OCI-LY1 (cell line): ENCODE data around the gene RAB11FIP3.

Experiments used
- H2AFZ ChIP-seq: fragments of 200-600 bp; sonication (generic), shearing (Covaris generic); 2 replicates; pipeline ENCODE4 v1.6.0; 2014; ENCODE audit warnings: antibody characterized with exemption, mild to moderate bottlenecking, low read length
- H3F3A ChIP-seq: fragments of 200-600 bp; sonication (generic), shearing (Covaris generic); 2 replicates; pipeline ENCODE4 v1.6.0; 2014; ENCODE audit warnings: mild to moderate bottlenecking, antibody characterized with exemption, low read length, moderate library complexity; ENCODE audit not compliant: insufficient read depth
- H3K27ac ChIP-seq: fragments of 200-600 bp; sonication (generic); 2 replicates; pipeline ENCODE4 v1.5.1; 2014; ENCODE audit warnings: low read length, mixed run types, mild to moderate bottlenecking, low read depth; ENCODE audit not compliant: poor library complexity, severe bottlenecking
- H3K27me3 ChIP-seq: fragments of 200-600 bp; sonication (generic); 2 replicates; pipeline ENCODE4 v1.6.0; 2014; ENCODE audit warnings: antibody characterized with exemption, mild to moderate bottlenecking, low read length, moderate library complexity; ENCODE audit not compliant: insufficient read depth
- H3K36me3 ChIP-seq: fragments of 200-600 bp; sonication (generic); 2 replicates; pipeline ENCODE4 v1.6.1; 2014; ENCODE audit warnings: mild to moderate bottlenecking, antibody characterized with exemption, low read length, moderate library complexity, mixed read lengths; ENCODE audit not compliant: insufficient read depth
- H3K4me1 ChIP-seq: fragments of 200-600 bp; sonication (generic); 2 replicates; pipeline ENCODE4 v1.5.1; 2014; ENCODE audit warnings: mild to moderate bottlenecking, low read length, moderate library complexity; ENCODE audit not compliant: insufficient read depth, severe bottlenecking
- H3K4me2 ChIP-seq: fragments of 200-600 bp; sonication (generic), shearing (Covaris generic); 2 replicates; pipeline ENCODE4 v1.6.1; 2014; ENCODE audit warnings: low read length
- H3K4me3 ChIP-seq: fragments of 200-600 bp; sonication (generic); 2 replicates; pipeline ENCODE4 v1.5.1; 2014; ENCODE audit warnings: low read length, low read depth, mild to moderate bottlenecking, mixed read lengths; ENCODE audit not compliant: poor library complexity, severe bottlenecking
- H3K79me2 ChIP-seq: fragments of 200-600 bp; shearing (Covaris generic); 2 replicates; pipeline ENCODE4 v1.6.1; 2016; ENCODE audit warnings: mixed run types, low read length, mixed read lengths; ENCODE audit not compliant: insufficient read depth
- H3K9ac ChIP-seq: fragments of 200-600 bp; sonication (generic), shearing (Covaris generic); 2 replicates; pipeline ENCODE4 v1.6.1; 2014; ENCODE audit warnings: mild to moderate bottlenecking, low read length, mixed read lengths
- H3K9me2 ChIP-seq: fragments of 200-600 bp; sonication (generic), shearing (Covaris generic); 2 replicates; pipeline ENCODE4 v1.6.1; 2014; ENCODE audit warnings: low read depth, mild to moderate bottlenecking, low read length, mixed read lengths
- H3K9me3 ChIP-seq: fragments of 200-600 bp; shearing (Covaris generic); 2 replicates; pipeline ENCODE4 v1.6.1; 2014; ENCODE audit warnings: low read length, mixed read lengths
- H4K20me1 ChIP-seq: fragments of 200-600 bp; sonication (generic), shearing (Covaris generic); 2 replicates; pipeline ENCODE4 v1.6.0; 2016; ENCODE audit warnings: mild to moderate bottlenecking, low read length; ENCODE audit not compliant: insufficient read depth
- EZH2 ChIP-seq: fragments of 200-600 bp; sonication (generic), shearing (Covaris generic); IDR thresholded peaks from 2 replicates; pipeline ENCODE4 v1.8.0; 2017; ENCODE audit warnings: borderline replicate concordance, mixed run types, mild to moderate bottlenecking, antibody characterized with exemption, low read length, moderate library complexity, mixed read lengths
- TF ChIP-seq, protein P1 (sequence below): fragments of 200-600 bp; sonication (generic), shearing (Covaris generic); IDR thresholded peaks from 2 replicates; pipeline ENCODE4 v1.5.1; 2017; ENCODE audit warnings: mild to moderate bottlenecking, antibody characterized with exemption, low read length, moderate library complexity, mixed read lengths

The RAB11FIP3 gene

DNA sequence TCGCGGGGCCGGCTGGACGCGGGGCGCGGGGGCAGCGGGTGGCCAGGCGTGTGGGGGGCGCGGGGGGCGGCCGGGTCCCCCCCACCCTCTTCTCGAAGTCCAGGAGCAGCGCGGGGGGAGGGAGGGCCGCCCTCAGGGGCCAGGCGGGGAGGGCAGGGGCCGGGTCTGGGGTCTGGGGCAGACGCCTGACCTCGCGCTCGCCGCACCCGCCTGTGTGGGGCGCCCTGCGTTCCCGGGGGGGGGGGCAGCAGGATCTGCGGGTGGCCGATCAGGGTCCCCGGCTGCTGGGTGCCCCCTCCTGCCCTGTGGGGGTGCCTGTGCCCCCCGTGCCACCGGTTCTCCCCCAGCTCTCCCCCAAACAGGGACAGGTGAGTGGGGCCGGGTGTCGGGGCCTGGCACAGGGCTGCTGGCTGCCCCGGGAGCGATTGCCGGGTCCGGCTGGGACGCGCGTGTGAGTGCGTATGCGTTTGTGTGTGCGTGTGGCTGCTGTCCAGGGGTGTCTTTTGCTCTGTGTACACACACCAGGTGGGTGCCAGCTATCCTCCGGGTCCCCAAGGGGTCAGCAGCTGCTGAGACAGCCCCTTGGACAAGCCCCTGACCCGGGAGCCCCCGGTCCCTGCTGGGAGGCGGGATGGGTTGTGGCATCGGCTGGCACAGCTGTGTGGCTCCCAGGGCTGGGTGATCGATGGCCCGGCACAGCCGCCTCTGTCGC, 135.4 kb downstream of the RAB11FIP3 start:
- Histone ChIP-seq H3K9me2 (no peaks in the 10 kb centered on the region), H3K79me2 (no peaks in the 10 kb centered on the region), H4K20me1 (no peaks in the 10 kb centered on the region), H3K27me3 (no peaks in the 10 kb centered on the region; the same call in 1 of the 2 replicates), H3K4me2 (no peak overlapping the region), H3K4me1 (no peaks in the 10 kb centered on the region), H3K9ac (no peak overlapping the region), H3K27ac (no peak overlapping the region), H3K9me3 (no peaks in the 10 kb centered on the region), H3K4me3 (no peak overlapping the region), H3F3A (no peaks in the 10 kb centered on the region), H3K36me3 (no peaks in the 10 kb centered on the region), H2AFZ (no peak overlapping the region)
- TF ChIP-seq EZH2: no peak
- TF ChIP-seq, protein P1, sequence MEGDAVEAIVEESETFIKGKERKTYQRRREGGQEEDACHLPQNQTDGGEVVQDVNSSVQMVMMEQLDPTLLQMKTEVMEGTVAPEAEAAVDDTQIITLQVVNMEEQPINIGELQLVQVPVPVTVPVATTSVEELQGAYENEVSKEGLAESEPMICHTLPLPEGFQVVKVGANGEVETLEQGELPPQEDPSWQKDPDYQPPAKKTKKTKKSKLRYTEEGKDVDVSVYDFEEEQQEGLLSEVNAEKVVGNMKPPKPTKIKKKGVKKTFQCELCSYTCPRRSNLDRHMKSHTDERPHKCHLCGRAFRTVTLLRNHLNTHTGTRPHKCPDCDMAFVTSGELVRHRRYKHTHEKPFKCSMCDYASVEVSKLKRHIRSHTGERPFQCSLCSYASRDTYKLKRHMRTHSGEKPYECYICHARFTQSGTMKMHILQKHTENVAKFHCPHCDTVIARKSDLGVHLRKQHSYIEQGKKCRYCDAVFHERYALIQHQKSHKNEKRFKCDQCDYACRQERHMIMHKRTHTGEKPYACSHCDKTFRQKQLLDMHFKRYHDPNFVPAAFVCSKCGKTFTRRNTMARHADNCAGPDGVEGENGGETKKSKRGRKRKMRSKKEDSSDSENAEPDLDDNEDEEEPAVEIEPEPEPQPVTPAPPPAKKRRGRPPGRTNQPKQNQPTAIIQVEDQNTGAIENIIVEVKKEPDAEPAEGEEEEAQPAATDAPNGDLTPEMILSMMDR: no peak

DNA sequence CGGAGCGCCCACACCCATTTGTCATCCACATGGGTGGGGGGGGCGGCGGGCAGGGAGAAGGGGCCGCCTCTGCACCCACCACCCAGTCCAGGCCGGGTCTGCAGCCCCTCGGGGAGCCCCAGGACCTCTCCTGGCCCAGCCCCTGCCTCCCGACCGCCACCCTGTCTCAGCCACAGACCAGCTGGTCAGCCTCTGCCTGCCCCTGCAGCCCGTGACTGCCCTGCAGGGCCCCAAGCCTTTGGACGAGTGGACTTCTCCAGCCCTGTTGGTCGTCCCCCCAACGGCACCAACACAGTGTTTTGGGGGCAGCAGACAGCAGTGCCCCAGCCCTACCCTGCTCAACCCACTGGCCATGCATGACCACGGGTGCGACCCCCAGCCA, 136.0 kb downstream of the RAB11FIP3 start:
- Histone ChIP-seq H3F3A (no peaks in the 10 kb centered on the region), H3K4me3 (no peak overlapping the region), H3K9me3 (no peaks in the 10 kb centered on the region), H3K27me3 (no peaks in the 10 kb centered on the region; the same call in 1 of the 2 replicates), H4K20me1 (no peaks in the 10 kb centered on the region), H3K27ac (no peak overlapping the region), H3K9ac (no peak overlapping the region), H3K36me3 (no peaks in the 10 kb centered on the region), H3K4me1 (peaks cover 2% of the 10 kb centered on the region), H2AFZ (no peak overlapping the region), H3K9me2 (no peaks in the 10 kb centered on the region), H3K4me2 (no peak overlapping the region), H3K79me2 (no peaks in the 10 kb centered on the region)
- no peak for TF ChIP-seq EZH2
- TF ChIP-seq, protein P1: no peak

DNA sequence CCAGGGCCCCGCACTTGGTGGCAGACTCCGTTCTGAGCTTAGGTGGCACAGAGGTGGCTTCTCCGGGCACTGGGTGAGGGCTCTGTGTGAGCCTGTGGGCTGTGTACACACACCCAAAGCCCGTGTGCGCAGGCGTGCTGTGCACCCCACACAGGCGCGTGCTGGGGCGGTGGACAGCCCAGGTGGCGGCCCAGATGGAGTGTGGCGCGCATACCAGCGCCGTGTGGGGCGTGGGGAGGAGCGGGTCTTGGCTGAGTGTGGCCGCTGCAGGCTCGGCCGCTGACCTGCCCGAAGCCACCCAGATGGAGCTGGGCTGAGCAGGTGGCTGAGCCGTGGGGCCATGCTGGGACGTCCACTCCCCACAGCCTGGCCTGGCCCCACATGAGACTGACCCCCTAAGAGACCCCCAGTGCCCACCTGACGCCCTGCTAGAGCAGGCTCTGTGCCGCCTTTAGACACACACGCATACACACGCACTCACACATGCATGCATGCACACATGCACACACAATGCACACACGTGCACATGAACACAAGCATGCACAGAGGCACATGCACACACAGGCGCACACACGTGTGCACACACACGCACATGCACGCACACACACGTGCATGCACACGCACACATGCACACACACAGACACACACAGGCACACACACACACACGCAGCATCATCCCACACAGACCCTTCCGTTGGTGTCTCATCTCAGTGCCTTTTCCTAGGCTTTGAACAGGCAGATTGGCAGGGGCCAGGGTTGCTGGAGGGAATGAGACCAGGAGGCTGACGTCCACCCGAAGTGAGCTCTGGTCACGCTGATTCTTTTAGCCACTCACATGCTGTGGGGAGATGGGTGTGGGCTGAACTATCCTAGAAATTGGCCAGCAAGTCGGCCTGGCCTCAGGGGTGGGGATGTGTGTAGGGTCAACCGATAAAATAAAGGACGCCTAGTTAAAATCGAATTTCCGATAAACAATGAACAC, 136.8 kb downstream of the RAB11FIP3 start:
- no peaks in the 10 kb centered on the region for H3K36me3 ChIP-seq
- H3K79me2 ChIP-seq: no peaks in the 10 kb centered on the region
- no peaks in the 10 kb centered on the region for H3K9me3 ChIP-seq
- H3K27me3 ChIP-seq: no peaks in the 10 kb centered on the region; the same call in 1 of the 2 replicates
- H4K20me1 ChIP-seq: no peaks in the 10 kb centered on the region
- TF ChIP-seq, protein P1: no peak
- no peak for TF ChIP-seq EZH2
- no peak overlapping the region for H3K9ac ChIP-seq
- H2AFZ ChIP-seq: no peak overlapping the region
- H3K4me3 ChIP-seq: no peak overlapping the region
- H3K27ac ChIP-seq: no peak overlapping the region
- peaks cover 11% of the 10 kb centered on the region for H3K4me1 ChIP-seq
- H3F3A ChIP-seq: no peaks in the 10 kb centered on the region
- H3K9me2 ChIP-seq: no peaks in the 10 kb centered on the region
- no peak overlapping the region for H3K4me2 ChIP-seq
